ENCODE results near the gene ARRDC1. TPM values are rescaled to one million over a fixed set of nuclear protein-coding genes. Genes with fewer than 3 reads are reported as not detected.

The ARRDC1 gene
- polyA plus RNA-seq, 1 of the 3 experiments (the other 2 are of a cell fraction): 49.7 TPM

GRCh38 chr9:137602661-137603060 is 2.8 kb upstream of the ARRDC1 start:
- no peak for DNase-seq
- Histone ChIP-seq H2AFZ (ENCODE audit: low read depth) (peak overlapping the region; percentile 48; the same call in 1 of the 2 replicates), H3K4me1 (ENCODE audit: control insufficient read depth in 1 of 2, insufficient read depth in 2 of 2, low read depth in 1 of 2, low read length in 1 of 2) (peaks cover 0 to 17% of the 10 kb centered on the region in 2 experiments; a peak in 1 of 4 replicates), H3K9me2 (no peaks in the 10 kb centered on the region), H3K9ac (no peak overlapping the region), H3K4me3 (ENCODE audit: low read depth in 2 of 2, low read length in 1 of 2) (no peak overlapping the region), H4K20me1 (ENCODE audit: insufficient read depth) (no peaks in the 10 kb centered on the region; the same call in 1 of the 2 replicates), H3K9me3 (no peaks in the 10 kb centered on the region), H3K36me3 (replicated peaks in 1 of 2; ENCODE audit: control insufficient read depth in 1 of 2, insufficient read depth in 2 of 2, low read length in 1 of 2) (no peaks in the 10 kb centered on the region), H3K27me3 (ENCODE audit: insufficient read depth) (no peaks in the 10 kb centered on the region), H3F3A (replicated peaks; ENCODE audit: insufficient read depth) (peaks cover 17% of the 10 kb centered on the region), H3K79me2 (ENCODE audit: insufficient read depth) (peaks cover 14% of the 10 kb centered on the region; the same call in 1 of the 2 replicates), H3K27ac (ENCODE audit: low read depth in 2 of 2, low read length in 1 of 2) (no peak overlapping the region), H3K4me2 (no peak overlapping the region)
- ChIA-PET POLR2A (no interaction called here), CTCF (interaction anchor here (0.6 to 1.7 kb wide), 6 partner anchors 23 to 875 kb away, joined by 3 to 9 read pairs (median 3); partner anchors contain the start of gene MRPL41)
- WGBS (ENCODE audit: low lambda C conversion rate): 28% methylated on average over 3 of the region's 3 CpGs
- TF ChIP-seq SMC3 (IDR thresholded peaks at IDR 0.05; ENCODE audit: low read depth, low read length): no peak
- no peak for TF ChIP-seq GABPA (IDR thresholded peaks at IDR 0.05; ENCODE audit: low read depth)
- no peak for TF ChIP-seq TCF12 (IDR thresholded peaks at IDR 0.05)
- TF ChIP-seq POLR2AphosphoS5 (IDR thresholded peaks at IDR 0.05; ENCODE audit: low read depth, low read length): no peak
- no peak for TF ChIP-seq NFIC (IDR thresholded peaks at IDR 0.05; ENCODE audit: borderline replicate concordance)
- no peak for TF ChIP-seq CHD2 (IDR thresholded peaks at IDR 0.05; ENCODE audit: low read length, partially characterized antibody)
- TF ChIP-seq TAF1 (IDR thresholded peaks at IDR 0.05; ENCODE audit: borderline replicate concordance, low read depth, low read length): no peak
- no peak for TF ChIP-seq MEF2A (IDR thresholded peaks at IDR 0.05; ENCODE audit: borderline replicate concordance, low read depth)
- TF ChIP-seq REST (IDR thresholded peaks at IDR 0.05; ENCODE audit: low read depth, low read length): no peak

- POLR2A ChIA-PET: no interaction called here
- CTCF ChIA-PET: interaction anchor here (1.7 kb wide), 1 partner anchor 25 kb away, joined by 9 read pairs; no protein-coding TSS in a partner anchor
- Histone ChIP-seq H3K27me3 (ENCODE audit: insufficient read depth) (no peaks in the 10 kb centered on the region), H3K9me2 (no peaks in the 10 kb centered on the region), H2AFZ (ENCODE audit: low read depth) (no peak overlapping the region), H3K36me3 (replicated peaks in 1 of 2; ENCODE audit: control insufficient read depth in 1 of 2, insufficient read depth in 2 of 2, low read length in 1 of 2) (no peaks in the 10 kb centered on the region), H3K4me3 (ENCODE audit: low read depth in 2 of 2, low read length in 1 of 2) (no peak overlapping the region), H3K4me1 (ENCODE audit: control insufficient read depth in 1 of 2, insufficient read depth in 2 of 2, low read depth in 1 of 2, low read length in 1 of 2) (peaks cover 0 to 17% of the 10 kb centered on the region in 2 experiments; a peak in 1 of 4 replicates), H3F3A (replicated peaks; ENCODE audit: insufficient read depth) (peaks cover 12% of the 10 kb centered on the region), H3K4me2 (no peak overlapping the region), H4K20me1 (ENCODE audit: insufficient read depth) (no peaks in the 10 kb centered on the region; the same call in 1 of the 2 replicates), H3K9ac (no peak overlapping the region), H3K27ac (ENCODE audit: low read depth in 2 of 2, low read length in 1 of 2) (no peak overlapping the region), H3K9me3 (no peaks in the 10 kb centered on the region), H3K79me2 (ENCODE audit: insufficient read depth) (peaks cover 22% of the 10 kb centered on the region; the same call in 1 of the 2 replicates)
- no peak for DNase-seq
- TF ChIP-seq JUND (IDR thresholded peaks at IDR 0.05) (no peak), NFIC (IDR thresholded peaks at IDR 0.05; ENCODE audit: borderline replicate concordance) (no peak), RFX5 (IDR thresholded peaks at IDR 0.05; ENCODE audit: low read length) (no peak), MXI1 (IDR thresholded peaks at IDR 0.05; ENCODE audit: low read depth, low read length) (no peak), RCOR1 (IDR thresholded peaks at IDR 0.05; ENCODE audit: low read length) (no peak), MAX (IDR thresholded peaks at IDR 0.05; ENCODE audit: low read depth) (no peak), POLR2AphosphoS5 (IDR thresholded peaks at IDR 0.05; ENCODE audit: low read depth, low read length) (no peak), SIN3A (IDR thresholded peaks at IDR 0.05; ENCODE audit: borderline replicate concordance, low read depth, low read length) (no peak), IRF3 (IDR thresholded peaks at IDR 0.05; ENCODE audit: low read depth, low read length) (no peak), NRF1 (IDR thresholded peaks at IDR 0.05; ENCODE audit: low read depth, low read length) (no peak)
- WGBS (ENCODE audit: low lambda C conversion rate): 60% methylated on average over 12 of the region's 13 CpGs
Measured at GRCh38 chr9:137603879-137604278, 1.6 kb upstream of the ARRDC1 start.
